ENCODE data around the gene P4HA3. TPM values are rescaled to one million over a fixed set of nuclear protein-coding genes. Genes with fewer than 3 reads are reported as not detected.

The P4HA3 gene
- polyA plus RNA-seq, 3 donors, result 0.07 TPM; not detected in 2

DNA sequence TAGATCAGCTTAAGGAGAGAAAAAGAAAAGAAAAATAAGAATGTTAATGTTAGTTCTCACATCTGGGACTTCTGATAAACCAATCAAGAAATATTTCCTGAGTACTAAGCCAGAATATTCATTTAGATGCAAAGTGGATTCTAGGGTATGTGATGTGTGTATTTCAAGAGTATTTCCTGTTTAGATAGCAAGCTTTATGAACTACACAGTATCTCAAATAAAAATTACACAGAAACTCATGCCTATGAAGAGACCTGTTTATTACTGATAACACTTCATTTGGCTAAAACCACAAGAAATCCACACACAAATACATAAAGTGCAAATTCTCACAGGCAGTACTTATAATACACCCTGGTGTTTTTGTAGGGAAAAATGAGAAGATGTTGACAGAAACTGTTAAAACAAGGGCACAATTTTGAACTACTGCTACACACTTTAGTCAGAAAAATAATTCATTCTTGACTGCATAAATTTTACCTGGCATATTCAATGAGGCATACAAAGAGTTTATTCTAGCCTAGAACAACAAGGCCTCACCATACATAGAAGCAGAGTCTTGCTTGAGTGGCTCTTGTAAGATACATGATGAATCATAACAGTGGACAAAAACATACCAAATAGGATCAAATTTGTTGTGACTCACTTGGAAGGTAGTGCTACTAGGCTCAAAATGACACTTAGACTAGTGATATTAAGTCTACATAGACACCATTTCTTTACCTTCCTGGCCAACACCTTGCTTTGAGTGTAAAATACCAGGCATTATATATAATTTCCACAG is 18.8 kb upstream of the P4HA3 start:
- intact Hi-C loops (cut with micrococcal nuclease), result no loop called here
- Mint-ChIP-seq H3K27ac (no peak overlapping the region), H3K27me3 (ENCODE audit: low read depth in 3 of 3) (peaks cover 0 to 3% (median 1%) of the 10 kb centered on the region in 3 donors), H3K4me3 (no peak overlapping the region), H3K9me3 (peaks cover 3 to 8% (median 5%) of the 10 kb centered on the region in 7 donors), H3K4me1 (no peaks in the 10 kb centered on the region), H3K36me3 (no peaks in the 10 kb centered on the region)
- H3K4me1 ChIP-seq (ENCODE audit: control insufficient read depth in 1 of 2, insufficient read depth in 2 of 2, low read length in 2 of 2), result no peaks in the 10 kb centered on the region
- H3K27ac ChIP-seq (ENCODE audit: low read depth in 1 of 2, low read length in 2 of 2), result no peak overlapping the region
- H2AFZ ChIP-seq (ENCODE audit: insufficient read depth, low read depth, low read length, poor library complexity, severe bottlenecking), result no peak overlapping the region
- H3K36me3 ChIP-seq (replicated peaks in 1 of 2; ENCODE audit: control insufficient read depth in 1 of 2, insufficient read depth in 2 of 2, low read length in 2 of 2), result no peaks in the 10 kb centered on the region
- no peak overlapping the region for H3K4me3 ChIP-seq (replicated peaks in 1 of 3; ENCODE audit: low read depth in 2 of 3, low read length in 3 of 3)
- H3K79me2 ChIP-seq (ENCODE audit: insufficient read depth, low read length), result no peaks in the 10 kb centered on the region
- no peaks in the 10 kb centered on the region for H3K9me3 ChIP-seq (replicated peaks in 1 of 2; ENCODE audit: control insufficient read depth in 1 of 2, insufficient read depth in 1 of 2, low read length in 2 of 2)
- H4K20me1 ChIP-seq (ENCODE audit: insufficient read depth, low read length), result no peaks in the 10 kb centered on the region
- no peak overlapping the region for H3K9ac ChIP-seq (ENCODE audit: insufficient read depth, low read length, poor library complexity, severe bottlenecking)
- no peaks in the 10 kb centered on the region for H3K27me3 ChIP-seq (ENCODE audit: control insufficient read depth in 2 of 2, insufficient read depth in 2 of 2, low read length in 2 of 2)
- no peak for DNase-seq
- no peak overlapping the region for H3K4me2 ChIP-seq (replicated peaks; ENCODE audit: extremely low read depth, low read length, poor library complexity, severe bottlenecking)
- TF ChIP-seq, protein P1, sequence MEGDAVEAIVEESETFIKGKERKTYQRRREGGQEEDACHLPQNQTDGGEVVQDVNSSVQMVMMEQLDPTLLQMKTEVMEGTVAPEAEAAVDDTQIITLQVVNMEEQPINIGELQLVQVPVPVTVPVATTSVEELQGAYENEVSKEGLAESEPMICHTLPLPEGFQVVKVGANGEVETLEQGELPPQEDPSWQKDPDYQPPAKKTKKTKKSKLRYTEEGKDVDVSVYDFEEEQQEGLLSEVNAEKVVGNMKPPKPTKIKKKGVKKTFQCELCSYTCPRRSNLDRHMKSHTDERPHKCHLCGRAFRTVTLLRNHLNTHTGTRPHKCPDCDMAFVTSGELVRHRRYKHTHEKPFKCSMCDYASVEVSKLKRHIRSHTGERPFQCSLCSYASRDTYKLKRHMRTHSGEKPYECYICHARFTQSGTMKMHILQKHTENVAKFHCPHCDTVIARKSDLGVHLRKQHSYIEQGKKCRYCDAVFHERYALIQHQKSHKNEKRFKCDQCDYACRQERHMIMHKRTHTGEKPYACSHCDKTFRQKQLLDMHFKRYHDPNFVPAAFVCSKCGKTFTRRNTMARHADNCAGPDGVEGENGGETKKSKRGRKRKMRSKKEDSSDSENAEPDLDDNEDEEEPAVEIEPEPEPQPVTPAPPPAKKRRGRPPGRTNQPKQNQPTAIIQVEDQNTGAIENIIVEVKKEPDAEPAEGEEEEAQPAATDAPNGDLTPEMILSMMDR (IDR thresholded peaks at IDR 0.05), result no peak

DNA sequence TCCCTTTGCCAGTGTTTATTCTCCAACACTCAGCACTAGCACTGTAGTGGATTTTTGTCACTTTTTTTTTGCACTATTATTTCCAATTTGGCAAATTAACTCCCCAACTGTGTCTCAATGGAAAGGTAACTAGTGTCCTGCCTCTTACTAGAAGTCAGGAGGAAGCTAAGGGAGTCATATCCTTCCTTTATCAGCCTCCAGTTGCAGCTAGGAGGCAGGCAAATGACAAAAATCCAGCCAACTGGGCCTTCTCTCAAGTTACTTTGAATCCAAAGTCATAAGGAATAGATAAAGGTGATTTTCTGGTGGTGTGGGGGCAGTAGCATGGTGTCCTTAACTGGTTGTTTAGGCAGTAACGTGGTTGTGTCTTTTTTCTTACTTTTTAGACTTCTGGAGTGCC is 15.6 kb upstream of the P4HA3 start:
- peaks cover under 1% of the 10 kb centered on the region for H3K4me1 Mint-ChIP-seq
- Histone ChIP-seq H3K79me2 (ENCODE audit: insufficient read depth, low read length) (no peaks in the 10 kb centered on the region), H3K9me3 (replicated peaks in 1 of 2; ENCODE audit: control insufficient read depth in 1 of 2, insufficient read depth in 1 of 2, low read length in 2 of 2) (no peaks in the 10 kb centered on the region), H3K4me2 (replicated peaks; ENCODE audit: extremely low read depth, low read length, poor library complexity, severe bottlenecking) (no peak overlapping the region), H2AFZ (ENCODE audit: insufficient read depth, low read depth, low read length, poor library complexity, severe bottlenecking) (no peak overlapping the region), H3K4me3 (replicated peaks in 1 of 3; ENCODE audit: low read depth in 2 of 3, low read length in 3 of 3) (no peak overlapping the region), H3K27me3 (ENCODE audit: control insufficient read depth in 2 of 2, insufficient read depth in 2 of 2, low read length in 2 of 2) (no peaks in the 10 kb centered on the region), H3K4me1 (ENCODE audit: control insufficient read depth in 1 of 2, insufficient read depth in 2 of 2, low read length in 2 of 2) (peaks cover 0 to 1% of the 10 kb centered on the region in 2 donors), H3K9ac (ENCODE audit: insufficient read depth, low read length, poor library complexity, severe bottlenecking) (no peak overlapping the region), H3K36me3 (replicated peaks in 1 of 2; ENCODE audit: control insufficient read depth in 1 of 2, insufficient read depth in 2 of 2, low read length in 2 of 2) (no peaks in the 10 kb centered on the region), H4K20me1 (ENCODE audit: insufficient read depth, low read length) (no peaks in the 10 kb centered on the region), H3K27ac (ENCODE audit: low read depth in 1 of 2, low read length in 2 of 2) (no peak overlapping the region)
- TF ChIP-seq, protein P1 (IDR thresholded peaks at IDR 0.05), result no peak
- intact Hi-C loops (cut with micrococcal nuclease), result no loop called here
- WGBS (ENCODE audit: insufficient coverage), result no CpG with 5 or more reads among the region's 1 CpG
- H3K4me3 Mint-ChIP-seq, result no peak overlapping the region
- H3K9me3 Mint-ChIP-seq, result peaks cover 3 to 8% (median 5%) of the 10 kb centered on the region in 7 donors
- no peak for DNase-seq
- H3K27me3 Mint-ChIP-seq (ENCODE audit: low read depth in 3 of 3), result peaks cover 0 to 6% (median 1%) of the 10 kb centered on the region in 3 donors
- H3K36me3 Mint-ChIP-seq, result no peaks in the 10 kb centered on the region
- no peak overlapping the region for H3K27ac Mint-ChIP-seq
